Osteoblast (primary cell): ENCODE data around the gene DEDD. TPM values are rescaled to one million over a fixed set of nuclear protein-coding genes. Genes with fewer than 3 reads are reported as not detected.

Experiments used
- DNase-seq: peaks from one replicate; pipeline ENCODE4 v3.0.0; 2011; ENCODE audit warnings: low spot score, mixed read lengths; ENCODE audit not compliant: insufficient read length; ENCODE audit errors: missing footprints
- H2AFZ ChIP-seq: 2 replicates; pipeline ENCODE4 v1.6.0; 2011; ENCODE audit warnings: mild to moderate bottlenecking, low read length
- H3K27ac ChIP-seq: 2 replicates; pipeline ENCODE4 v1.5.1; 2011; ENCODE audit warnings: mild to moderate bottlenecking, low read depth, low read length, moderate library complexity
- H3K27me3 ChIP-seq: 2 replicates; pipeline ENCODE4 v1.6.0; 2012; ENCODE audit warnings: mild to moderate bottlenecking, control low read depth, inconsistent platforms, low read length, moderate library complexity; ENCODE audit not compliant: insufficient read depth
- H3K36me3 ChIP-seq: 2 replicates; pipeline ENCODE4 v1.5.1; 2011; ENCODE audit warnings: mild to moderate bottlenecking, low read length, control low read depth, moderate library complexity; ENCODE audit not compliant: insufficient read depth
- H3K4me1 ChIP-seq: 2 replicates; pipeline ENCODE4 v1.5.1; 2011; ENCODE audit warnings: mild to moderate bottlenecking, low read length, control low read depth, moderate library complexity; ENCODE audit not compliant: insufficient read depth
- H3K4me2 ChIP-seq: 2 replicates; pipeline ENCODE4 v1.6.0; 2011; ENCODE audit warnings: mild to moderate bottlenecking, low read length; ENCODE audit not compliant: insufficient read depth
- H3K4me3 ChIP-seq: fragments of 200-600 bp; sonication (generic); 3 replicates; pipeline ENCODE4 v1.5.1; 2012; ENCODE audit warnings: mild to moderate bottlenecking, low read length, inconsistent platforms; ENCODE audit not compliant: insufficient read depth
- H3K79me2 ChIP-seq: 2 replicates; pipeline ENCODE4 v1.6.0; 2012; ENCODE audit warnings: mild to moderate bottlenecking, low read length, control low read depth, inconsistent platforms; ENCODE audit not compliant: insufficient read depth
- H3K9me3 ChIP-seq: 2 replicates; pipeline ENCODE4 v1.5.1; 2011; ENCODE audit warnings: low read depth, low read length, control low read depth
- H4K20me1 ChIP-seq: 2 replicates; pipeline ENCODE4 v1.6.0; 2012; ENCODE audit warnings: mild to moderate bottlenecking, low read length, control low read depth; ENCODE audit not compliant: insufficient read depth
- CTCF ChIP-seq: IDR thresholded peaks from 2 replicates; pipeline ENCODE4 v1.5.1; 2011; ENCODE audit warnings: mild to moderate bottlenecking, low read depth, low read length, moderate library complexity; ENCODE audit errors: extremely low read depth
- total RNA-seq: library from RNA; depleted of rRNA; stranded (reverse); fragments of >200 nt; gene quantifications from 2 replicates; pipeline ENCODE4 v1.2.3, GENCODE V29; 2012

The DEDD gene
- total RNA-seq, 1 donor: 36.6 TPM

- no peaks in the 10 kb centered on the region for H4K20me1 ChIP-seq
- no peak overlapping the region for H3K4me2 ChIP-seq
- no peaks in the 10 kb centered on the region for H3K9me3 ChIP-seq
- no peak overlapping the region for H2AFZ ChIP-seq
- no peak overlapping the region for H3K4me3 ChIP-seq
- H3K27ac ChIP-seq: no peak overlapping the region
- H3K36me3 ChIP-seq: peaks cover 32% of the 10 kb centered on the region
- H3K4me1 ChIP-seq: peaks cover 26% of the 10 kb centered on the region
- no peaks in the 10 kb centered on the region for H3K27me3 ChIP-seq
- DNase-seq: no peak
- no peak for TF ChIP-seq CTCF
- peaks cover 29% of the 10 kb centered on the region for H3K79me2 ChIP-seq
Observed at GRCh38 chr1:161163793-161164192, 31.3 kb upstream of the DEDD start.

DNA sequence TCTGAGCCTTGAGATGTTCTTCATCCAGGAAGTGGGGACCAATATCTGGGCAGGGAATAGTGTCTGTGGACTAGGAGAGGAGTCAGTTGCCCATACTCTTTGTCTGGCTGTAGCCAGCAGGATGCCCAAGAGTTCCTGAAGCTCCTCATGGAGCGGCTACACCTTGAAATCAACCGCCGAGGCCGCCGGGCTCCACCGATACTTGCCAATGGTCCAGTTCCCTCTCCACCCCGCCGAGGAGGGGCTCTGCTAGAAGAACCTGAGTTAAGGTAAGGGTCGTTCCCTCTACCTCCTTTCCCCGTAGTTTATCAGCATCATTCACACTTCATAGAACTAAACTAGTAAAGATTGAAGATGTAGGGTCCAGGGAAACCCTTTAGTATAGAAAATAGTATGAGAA lies 30.3 kb upstream of the DEDD start:
- H3K27ac ChIP-seq: no peak overlapping the region
- H4K20me1 ChIP-seq: no peaks in the 10 kb centered on the region

DNA sequence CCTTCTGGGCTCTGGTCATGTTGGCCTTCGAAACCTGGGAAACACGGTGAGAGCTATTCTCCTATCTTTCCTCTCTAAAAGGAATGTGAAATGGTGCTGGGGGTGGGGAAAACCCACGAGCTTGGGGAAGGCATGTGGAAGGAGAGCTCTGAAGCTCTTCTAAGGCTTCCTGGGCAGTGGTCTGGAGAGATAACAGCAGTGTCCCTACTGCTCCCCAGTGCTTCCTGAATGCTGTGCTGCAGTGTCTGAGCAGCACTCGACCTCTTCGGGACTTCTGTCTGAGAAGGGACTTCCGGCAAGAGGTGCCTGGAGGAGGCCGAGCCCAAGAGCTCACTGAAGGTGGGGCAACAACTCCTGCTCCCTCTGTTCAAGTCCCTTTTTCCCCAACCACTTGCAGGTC lies 29.6 kb upstream of the DEDD start:
- Histone ChIP-seq H3K27me3 (no peaks in the 10 kb centered on the region), H2AFZ (no peak overlapping the region), H3K79me2 (peaks cover 26% of the 10 kb centered on the region), H3K9me3 (no peaks in the 10 kb centered on the region), H3K4me2 (no peak overlapping the region), H3K27ac (no peak overlapping the region), H3K36me3 (peaks cover 45% of the 10 kb centered on the region), H3K4me1 (peaks cover 26% of the 10 kb centered on the region), H4K20me1 (no peaks in the 10 kb centered on the region), H3K4me3 (no peak overlapping the region)
- no peak for TF ChIP-seq CTCF
- peak; percentile 77 for DNase-seq

More for the DNA sequence above, 30.3 kb upstream of the DEDD start:
- H3K4me2 ChIP-seq: no peak overlapping the region
- DNase-seq: peak; percentile 34
- no peak overlapping the region for H2AFZ ChIP-seq
- peaks cover 29% of the 10 kb centered on the region for H3K79me2 ChIP-seq
- H3K9me3 ChIP-seq: no peaks in the 10 kb centered on the region
- H3K27me3 ChIP-seq: no peaks in the 10 kb centered on the region
- H3K36me3 ChIP-seq: peaks cover 41% of the 10 kb centered on the region
- H3K4me1 ChIP-seq: peaks cover 30% of the 10 kb centered on the region
- H3K4me3 ChIP-seq: no peak overlapping the region
- TF ChIP-seq CTCF: no peak

DNA sequence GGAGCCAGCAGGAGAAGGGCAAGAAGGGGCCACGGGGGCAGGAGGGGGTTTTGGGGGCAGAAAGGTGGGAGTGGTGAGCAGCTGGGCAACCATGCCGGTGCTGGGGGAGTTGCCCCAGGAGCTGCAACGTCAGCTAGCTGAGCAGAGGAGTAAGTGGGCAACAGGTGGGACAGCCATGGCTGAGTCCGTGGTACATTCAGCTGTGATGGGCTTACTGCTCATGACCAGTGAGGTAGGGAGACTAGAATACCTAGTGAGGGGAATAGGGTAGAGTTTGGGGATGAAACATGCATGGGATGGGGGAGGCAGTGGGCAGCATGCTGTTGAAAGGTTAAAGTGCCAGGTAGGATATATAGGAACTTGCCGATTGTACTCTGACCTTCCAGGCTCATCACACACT lies 29.2 kb upstream of the DEDD start:
- DNase-seq: peak; percentile 60
- Histone ChIP-seq H3K36me3 (peaks cover 48% of the 10 kb centered on the region), H3K4me1 (peaks cover 23% of the 10 kb centered on the region), H4K20me1 (no peaks in the 10 kb centered on the region), H3K27me3 (no peaks in the 10 kb centered on the region), H3K4me2 (no peak overlapping the region), H3K9me3 (no peaks in the 10 kb centered on the region), H3K79me2 (peaks cover 22% of the 10 kb centered on the region), H3K27ac (no peak overlapping the region), H2AFZ (no peak overlapping the region), H3K4me3 (no peak overlapping the region)
- TF ChIP-seq CTCF: no peak
